CD4-positive, alpha-beta memory T cell (primary cell): ENCODE data around the gene FOXN3. TPM values are rescaled to one million over a fixed set of nuclear protein-coding genes. Genes with fewer than 3 reads are reported as not detected.
"Not testable (repeated sequence)": the region's sequence is repeated elsewhere in the genome, so short reads cannot be mapped to it uniquely, and the experiment has no call there.

Source experiments
- CTCF ChIA-PET: fragments of 350-600 bp; sonication (Branson Sonifier 250); formaldehyde crosslinking; loops from one replicate; lab custom pipeline; 2021; ENCODE audit warnings: inconsistent platforms; ENCODE audit not compliant: partially characterized antibody; lab: Charles Lee
- POLR2A ChIA-PET: fragments of 350-600 bp; sonication (Branson Sonifier 250); formaldehyde crosslinking; loops from one replicate; lab custom pipeline; 2021; ENCODE audit not compliant: partially characterized antibody; lab: Charles Lee
- DNase-seq, 5 donors: peaks; one replicate each; pipeline versions ENCODE4 v3.0.0 to v3.0.0-alpha.2; 2020 to 2022; ENCODE audit warnings: mixed read lengths in 1 of 5
- H3K27ac ChIP-seq: one replicate; pipeline ENCODE4 v1.7.0; 2013; ENCODE audit warnings: low read depth, low read length
- H3K27me3 ChIP-seq: 2 replicates; pipeline ENCODE4 v1.7.0; 2013; ENCODE audit warnings: mild to moderate bottlenecking, low read length, moderate library complexity; ENCODE audit not compliant: insufficient read depth
- H3K36me3 ChIP-seq: 2 replicates; pipeline ENCODE4 v1.7.0; 2013; ENCODE audit warnings: mild to moderate bottlenecking, low read length, moderate library complexity; ENCODE audit not compliant: insufficient read depth
- H3K4me1 ChIP-seq: 2 replicates; pipeline ENCODE4 v1.7.0; 2013; ENCODE audit warnings: mild to moderate bottlenecking, low read length, moderate library complexity; ENCODE audit not compliant: insufficient read depth
- H3K4me3 ChIP-seq, 2 donors: one replicate each; pipeline ENCODE4 v1.7.0; 2013; ENCODE audit warnings: low read length in 2 of 2, mild to moderate bottlenecking in 1 of 2
- H3K9me3 ChIP-seq, 2 donors: one replicate each; pipeline ENCODE4 v1.7.0; 2013; ENCODE audit warnings: low read length in 2 of 2, control low read depth in 1 of 2; ENCODE audit not compliant: control insufficient read depth in 1 of 2
- H3K27ac Mint-ChIP-seq, 7 donors: one replicate each; pipeline ENCODE4 v1.8.0; 2020 to 2021; ENCODE audit warnings: mixed read lengths in 7 of 7, mild to moderate bottlenecking in 6 of 7, inconsistent platforms in 3 of 7, moderate library complexity in 3 of 7
- H3K27me3 Mint-ChIP-seq, 2 donors: one replicate each; pipeline ENCODE4 v1.8.0; 2020 to 2021; ENCODE audit warnings: mixed read lengths in 2 of 2
- H3K36me3 Mint-ChIP-seq, 2 donors: one replicate each; pipeline ENCODE4 v1.8.0; 2020 to 2021; ENCODE audit warnings: mixed read lengths in 2 of 2, inconsistent platforms in 1 of 2, mild to moderate bottlenecking in 1 of 2
- H3K4me1 Mint-ChIP-seq, 4 donors: one replicate each; pipeline ENCODE4 v1.8.0; 2020 to 2021; ENCODE audit warnings: mixed read lengths in 4 of 4, mild to moderate bottlenecking in 1 of 4
- H3K4me3 Mint-ChIP-seq, 8 donors: one replicate each; pipeline ENCODE4 v1.8.0; 2020 to 2021; ENCODE audit warnings: mixed read lengths in 8 of 8, mild to moderate bottlenecking in 7 of 8, moderate library complexity in 6 of 8, inconsistent platforms in 3 of 8
- H3K9me3 Mint-ChIP-seq, 8 donors: one replicate each; pipeline ENCODE4 v1.8.0; 2020 to 2021; ENCODE audit warnings: mixed read lengths in 8 of 8, mild to moderate bottlenecking in 5 of 8, inconsistent platforms in 3 of 8, moderate library complexity in 1 of 8
- intact Hi-C: fragments of 100-400 bp; cut with micrococcal nuclease; formaldehyde crosslinking; loops from one replicate; pipeline ENCODE4 v1.15.1; 2023
- polyA plus RNA-seq, 2 donors: library from polyadenylated mRNA; unstranded; fragments of 300-500 nt; fragmentation: Illumina TruSeq; gene quantifications; one replicate each; pipeline ENCODE4 v1.2.3, GENCODE V29; 2021
- total RNA-seq, 2 experiments: library from RNA; stranded (reverse); gene quantifications; one replicate each; pipeline ENCODE4 v1.2.3, GENCODE V29; 2021

The FOXN3 gene
- total and polyA plus RNA-seq, 4 experiments from 2014 or later: 92.6 to 111 (median 106) TPM

GRCh38 chr14:89160437-89160836 lies 256.6 kb downstream of the FOXN3 start:
- Histone ChIP-seq H3K36me3 (peaks cover 26% of the 10 kb centered on the region), H3K27ac (no peak overlapping the region), H3K27me3 (no peaks in the 10 kb centered on the region), H3K9me3 (no peaks in the 10 kb centered on the region), H3K4me3 (no peak overlapping the region), H3K4me1 (no peaks in the 10 kb centered on the region)
- Mint-ChIP-seq H3K36me3 (peaks cover 67 to 68% of the 10 kb centered on the region in 2 donors), H3K4me3 (no peak overlapping the region), H3K27ac (peak overlapping the region in 2 of 7 donors; percentile 30 to 86), H3K9me3 (no peaks in the 10 kb centered on the region), H3K27me3 (no peaks in the 10 kb centered on the region), H3K4me1 (peaks cover 5 to 10% (median 7%) of the 10 kb centered on the region in 4 donors)
- intact Hi-C loops: no loop called here
- POLR2A ChIA-PET: interaction anchor here (0.6 kb wide), 1 partner anchor 81 kb away, joined by 4 read pairs; no protein-coding TSS in a partner anchor
- DNase-seq: no peak
- CTCF ChIA-PET: no interaction called here

DNA sequence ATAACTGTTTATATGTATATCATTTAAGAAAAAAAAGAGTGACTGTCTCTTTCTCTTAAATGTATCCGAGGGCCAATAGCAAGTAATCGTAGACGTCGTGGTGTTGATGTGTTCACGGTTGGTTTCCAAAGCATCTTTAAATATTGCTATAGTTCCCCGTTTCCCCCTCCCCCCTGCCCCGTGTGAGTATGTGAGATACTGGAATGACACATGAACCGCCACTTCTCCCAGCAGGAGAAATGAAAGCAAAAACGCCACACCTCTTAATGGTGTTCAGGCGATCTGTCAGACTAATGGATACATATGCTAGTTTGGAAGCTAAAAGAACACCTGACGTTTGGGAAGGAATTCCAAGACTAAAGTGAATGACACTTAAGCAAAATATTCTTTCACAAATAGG lies 258.3 kb downstream of the FOXN3 start:
- Mint-ChIP-seq H3K4me1 (peaks cover 0 to 5% (median 0%) of the 10 kb centered on the region in 4 donors), H3K4me3 (no peak overlapping the region), H3K27me3 (no peaks in the 10 kb centered on the region), H3K36me3 (peaks cover 55 to 62% of the 10 kb centered on the region in 2 donors), H3K27ac (no peak overlapping the region), H3K9me3 (no peaks in the 10 kb centered on the region)
- ChIA-PET CTCF (no interaction called here), POLR2A (no interaction called here)
- no peaks in the 10 kb centered on the region for H3K9me3 ChIP-seq
- peaks cover 24% of the 10 kb centered on the region for H3K36me3 ChIP-seq
- H3K27ac ChIP-seq: no peak overlapping the region
- H3K27me3 ChIP-seq: no peaks in the 10 kb centered on the region
- H3K4me1 ChIP-seq: no peaks in the 10 kb centered on the region
- no peak for DNase-seq
- H3K4me3 ChIP-seq: no peak overlapping the region
- intact Hi-C loops: no loop called here

GRCh38 chr14:89158104-89158503 lies 258.9 kb downstream of the FOXN3 start:
- H3K9me3 Mint-ChIP-seq, H3K4me1 ChIP-seq, H3K9me3 ChIP-seq, H3K27me3 Mint-ChIP-seq, H3K27me3 ChIP-seq, H3K4me1 Mint-ChIP-seq, intact Hi-C loops, POLR2A ChIA-PET, CTCF ChIA-PET, H3K4me3 Mint-ChIP-seq, H3K27ac ChIP-seq, H3K4me3 ChIP-seq, H3K27ac Mint-ChIP-seq, DNase-seq: not testable (repeated sequence)
- peaks cover 18% of the 10 kb centered on the region for H3K36me3 ChIP-seq
- peaks cover 49 to 57% of the 10 kb centered on the region in 2 donors for H3K36me3 Mint-ChIP-seq

DNA sequence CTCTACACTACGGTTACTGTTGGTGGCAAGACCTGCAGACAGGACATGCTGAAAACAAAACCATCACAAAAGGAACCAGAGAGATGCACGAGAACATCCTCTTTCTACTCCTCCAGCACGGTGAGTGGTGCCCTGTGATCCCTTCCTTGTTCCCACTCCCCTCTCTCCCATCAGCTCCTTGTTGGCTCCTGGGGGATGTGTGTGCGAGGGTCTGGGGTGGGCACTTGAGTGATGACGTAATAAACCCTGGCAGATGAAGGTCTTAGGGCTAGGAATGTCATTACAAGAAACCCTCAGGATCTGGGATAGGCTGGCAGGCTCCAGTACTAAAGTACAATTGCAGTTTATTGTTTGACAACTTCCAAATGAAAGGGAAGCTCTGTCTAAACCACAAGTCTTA lies 261.5 kb downstream of the FOXN3 start:
- no peak overlapping the region for H3K27ac Mint-ChIP-seq
- H3K9me3 ChIP-seq: no peaks in the 10 kb centered on the region
- no peak overlapping the region for H3K27ac ChIP-seq
- ChIA-PET CTCF (no interaction called here), POLR2A (no interaction called here)
- no peaks in the 10 kb centered on the region for H3K27me3 Mint-ChIP-seq
- peaks cover 30 to 35% of the 10 kb centered on the region in 2 donors for H3K36me3 Mint-ChIP-seq
- DNase-seq: no peak
- H3K4me1 Mint-ChIP-seq: peaks cover 0 to 8% (median 0%) of the 10 kb centered on the region in 4 donors
- no peak overlapping the region for H3K4me3 ChIP-seq
- no peaks in the 10 kb centered on the region for H3K27me3 ChIP-seq
- H3K9me3 Mint-ChIP-seq: peaks cover 0 to 6% (median 0%) of the 10 kb centered on the region in 8 donors
- peaks cover 4% of the 10 kb centered on the region for H3K36me3 ChIP-seq
- intact Hi-C loops: no loop called here
- no peak overlapping the region for H3K4me3 Mint-ChIP-seq
- H3K4me1 ChIP-seq: no peaks in the 10 kb centered on the region

DNA sequence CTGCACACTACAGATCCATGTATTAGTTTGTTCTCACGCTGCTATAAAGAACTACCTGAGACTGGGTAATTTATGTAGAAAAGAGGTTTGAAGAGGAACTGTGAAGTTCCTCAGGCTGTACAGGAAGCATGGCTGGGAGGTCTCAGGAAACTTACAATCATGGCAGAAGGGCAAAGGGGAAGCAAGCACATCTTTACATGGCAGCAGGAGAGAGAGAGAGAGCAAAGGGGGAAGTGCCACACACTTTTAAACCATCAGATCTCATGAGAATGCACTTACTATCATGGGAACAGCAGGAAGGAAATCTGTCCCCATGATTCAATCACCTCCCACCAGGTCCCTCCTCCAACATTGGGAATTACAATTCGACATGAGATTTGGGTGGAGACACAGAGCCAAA lies 265.3 kb downstream of the FOXN3 start:
- H3K9me3 Mint-ChIP-seq, DNase-seq, H3K9me3 ChIP-seq, H3K4me1 ChIP-seq, H3K27me3 Mint-ChIP-seq, H3K4me1 Mint-ChIP-seq, H3K4me3 Mint-ChIP-seq, CTCF ChIA-PET, POLR2A ChIA-PET, intact Hi-C loops, H3K36me3 ChIP-seq, H3K4me3 ChIP-seq, H3K27ac ChIP-seq, H3K27me3 ChIP-seq: not testable (repeated sequence)
- H3K36me3 Mint-ChIP-seq: peaks cover 10 to 16% of the 10 kb centered on the region in 2 donors
- peak overlapping the region in 1 of 7 donors; percentile 50 for H3K27ac Mint-ChIP-seq

GRCh38 chr14:89146274-89146673 lies 270.8 kb downstream of the FOXN3 start:
- no peak overlapping the region for H3K27ac ChIP-seq
- no peaks in the 10 kb centered on the region for H3K36me3 ChIP-seq
- Mint-ChIP-seq H3K36me3 (no peaks in the 10 kb centered on the region), H3K4me3 (no peak overlapping the region), H3K9me3 (peaks cover 0 to 3% (median 0%) of the 10 kb centered on the region in 8 donors), H3K27ac (no peak overlapping the region), H3K4me1 (peaks cover 0 to 1% (median 0%) of the 10 kb centered on the region in 4 donors), H3K27me3 (peaks cover 0 to 7% of the 10 kb centered on the region in 2 donors)
- DNase-seq: no peak
- intact Hi-C loops: no loop called here
- no peaks in the 10 kb centered on the region for H3K4me1 ChIP-seq
- no peaks in the 10 kb centered on the region for H3K9me3 ChIP-seq
- ChIA-PET POLR2A (no interaction called here), CTCF (no interaction called here)
- no peak overlapping the region for H3K4me3 ChIP-seq
- no peaks in the 10 kb centered on the region for H3K27me3 ChIP-seq

DNA sequence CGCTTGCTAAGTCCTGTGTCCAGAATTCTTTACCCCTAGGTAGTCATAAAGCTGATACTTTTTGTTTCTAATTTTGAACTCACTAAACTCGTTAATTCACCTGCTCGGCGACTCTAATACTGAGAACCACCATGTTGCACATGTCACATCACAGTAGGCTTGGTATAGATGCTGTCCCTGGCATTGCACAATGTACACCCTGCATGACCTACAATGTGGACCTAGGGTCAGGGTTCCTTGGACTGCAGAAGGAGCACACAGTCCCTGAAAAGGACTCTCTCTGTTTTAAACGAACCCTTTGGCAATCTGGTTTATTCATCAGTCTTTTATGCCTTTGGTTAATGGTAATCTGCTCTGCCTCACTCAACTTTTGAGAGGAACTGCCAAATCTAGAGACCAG lies 272.4 kb downstream of the FOXN3 start:
- CTCF ChIA-PET: no interaction called here
- Histone ChIP-seq H3K27me3 (no peaks in the 10 kb centered on the region), H3K4me3 (no peak overlapping the region), H3K36me3 (no peaks in the 10 kb centered on the region), H3K4me1 (no peaks in the 10 kb centered on the region), H3K9me3 (no peaks in the 10 kb centered on the region), H3K27ac (no peak overlapping the region)
- no peak overlapping the region for H3K4me3 Mint-ChIP-seq
- H3K4me1 Mint-ChIP-seq: peaks cover 0 to 6% (median 0%) of the 10 kb centered on the region in 4 donors
- peaks cover 0 to 3% (median 0%) of the 10 kb centered on the region in 8 donors for H3K9me3 Mint-ChIP-seq
- intact Hi-C loops: no loop called here
- no peak overlapping the region for H3K27ac Mint-ChIP-seq
- H3K27me3 Mint-ChIP-seq: peaks cover 0 to 7% of the 10 kb centered on the region in 2 donors
- H3K36me3 Mint-ChIP-seq: no peaks in the 10 kb centered on the region
- POLR2A ChIA-PET: no interaction called here
- no peak for DNase-seq

DNA sequence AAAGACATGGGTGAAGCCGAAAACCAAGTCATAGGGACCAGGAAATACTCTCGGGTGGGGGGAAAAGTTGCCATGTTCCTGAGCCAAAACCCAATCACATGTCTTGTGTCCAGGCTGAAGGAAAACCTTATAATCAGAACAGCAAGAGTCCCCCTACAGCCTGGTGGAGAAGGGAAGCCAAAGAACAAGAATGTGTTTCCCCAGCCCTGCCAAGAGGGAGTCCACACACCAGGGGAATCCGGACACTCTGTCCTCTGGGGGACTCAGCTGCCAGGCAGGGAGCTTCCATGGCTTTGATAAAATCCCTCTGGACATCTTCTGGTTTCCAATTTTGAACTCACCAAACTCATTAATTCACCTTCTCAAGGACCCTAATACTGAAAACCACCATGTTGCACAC lies 273.0 kb downstream of the FOXN3 start:
- H3K4me1 ChIP-seq: no peaks in the 10 kb centered on the region
- H3K4me3 ChIP-seq: no peak overlapping the region
- H3K4me3 Mint-ChIP-seq: no peak overlapping the region
- no peaks in the 10 kb centered on the region for H3K27me3 ChIP-seq
- H3K36me3 ChIP-seq: no peaks in the 10 kb centered on the region
- intact Hi-C loops: no loop called here
- peaks cover 0 to 7% of the 10 kb centered on the region in 2 donors for H3K27me3 Mint-ChIP-seq
- H3K27ac Mint-ChIP-seq: no peak overlapping the region
- no peaks in the 10 kb centered on the region for H3K36me3 Mint-ChIP-seq
- no peaks in the 10 kb centered on the region for H3K9me3 ChIP-seq
- ChIA-PET CTCF (no interaction called here), POLR2A (no interaction called here)
- peaks cover 0 to 3% (median 0%) of the 10 kb centered on the region in 8 donors for H3K9me3 Mint-ChIP-seq
- H3K4me1 Mint-ChIP-seq: peaks cover 0 to 6% (median 0%) of the 10 kb centered on the region in 4 donors
- H3K27ac ChIP-seq: no peak overlapping the region
- no peak for DNase-seq
